ENCODE measurements around the gene COTL1.

- no peak for TF ChIP-seq POLR2AphosphoS5 (IDR thresholded peaks at IDR 0.05; ENCODE audit: low read depth, low read length)
- TF ChIP-seq TAF1 (IDR thresholded peaks at IDR 0.05; ENCODE audit: borderline replicate concordance, insufficient read depth, low read length), result no peak
- TF ChIP-seq, protein P1, sequence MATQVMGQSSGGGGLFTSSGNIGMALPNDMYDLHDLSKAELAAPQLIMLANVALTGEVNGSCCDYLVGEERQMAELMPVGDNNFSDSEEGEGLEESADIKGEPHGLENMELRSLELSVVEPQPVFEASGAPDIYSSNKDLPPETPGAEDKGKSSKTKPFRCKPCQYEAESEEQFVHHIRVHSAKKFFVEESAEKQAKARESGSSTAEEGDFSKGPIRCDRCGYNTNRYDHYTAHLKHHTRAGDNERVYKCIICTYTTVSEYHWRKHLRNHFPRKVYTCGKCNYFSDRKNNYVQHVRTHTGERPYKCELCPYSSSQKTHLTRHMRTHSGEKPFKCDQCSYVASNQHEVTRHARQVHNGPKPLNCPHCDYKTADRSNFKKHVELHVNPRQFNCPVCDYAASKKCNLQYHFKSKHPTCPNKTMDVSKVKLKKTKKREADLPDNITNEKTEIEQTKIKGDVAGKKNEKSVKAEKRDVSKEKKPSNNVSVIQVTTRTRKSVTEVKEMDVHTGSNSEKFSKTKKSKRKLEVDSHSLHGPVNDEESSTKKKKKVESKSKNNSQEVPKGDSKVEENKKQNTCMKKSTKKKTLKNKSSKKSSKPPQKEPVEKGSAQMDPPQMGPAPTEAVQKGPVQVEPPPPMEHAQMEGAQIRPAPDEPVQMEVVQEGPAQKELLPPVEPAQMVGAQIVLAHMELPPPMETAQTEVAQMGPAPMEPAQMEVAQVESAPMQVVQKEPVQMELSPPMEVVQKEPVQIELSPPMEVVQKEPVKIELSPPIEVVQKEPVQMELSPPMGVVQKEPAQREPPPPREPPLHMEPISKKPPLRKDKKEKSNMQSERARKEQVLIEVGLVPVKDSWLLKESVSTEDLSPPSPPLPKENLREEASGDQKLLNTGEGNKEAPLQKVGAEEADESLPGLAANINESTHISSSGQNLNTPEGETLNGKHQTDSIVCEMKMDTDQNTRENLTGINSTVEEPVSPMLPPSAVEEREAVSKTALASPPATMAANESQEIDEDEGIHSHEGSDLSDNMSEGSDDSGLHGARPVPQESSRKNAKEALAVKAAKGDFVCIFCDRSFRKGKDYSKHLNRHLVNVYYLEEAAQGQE (IDR thresholded peaks at IDR 0.05; ENCODE audit: insufficient read depth in 1 of 2, low read depth in 2 of 2, low read length in 2 of 2), result no peak
These were observed 68.7 kb downstream of the COTL1 start for GRCh38 chr16:84548971-84549844.
